Measurements from ENCODE around the gene NUTM1.
"Not testable (repeated sequence)": the region's sequence is repeated elsewhere in the genome, so short reads cannot be mapped to it uniquely, and the experiment has no call there.

The NUTM1 gene

GRCh38 chr15:34336991-34337556 is 6.0 kb upstream of the NUTM1 start:
- peak; percentile 14 to 16 for DNase-seq

- DNase-seq: peak; percentile 89 to 90
Observed at GRCh38 chr15:34337557-34338306, 5.4 kb upstream of the NUTM1 start, which contains the start of gene SLC12A6. SLC12A6 (minus strand) TSS chr15:34337781; CDS start chr15:34336680, 1,101 bp downstream.

- no peak for DNase-seq
Observed at GRCh38 chr15:34338347-34338746, 4.8 kb upstream of the NUTM1 start.

- DNase-seq: no peak
Observed at GRCh38 chr15:34339946-34340345, 3.2 kb upstream of the NUTM1 start.

GRCh38 chr15:34341381-34342212 is 1.5 kb upstream of the NUTM1 start:
- DNase-seq: no peak

- DNase-seq: not testable (repeated sequence)
Observed at GRCh38 chr15:34342213-34342736, 840 bp upstream of the NUTM1 start.

- DNase-seq: no peak
Observed at GRCh38 chr15:34347951-34348638, 5.0 kb downstream of the NUTM1 start.

- no peak for DNase-seq
Observed at GRCh38 chr15:34348735-34349300, 5.7 kb downstream of the NUTM1 start.

- DNase-seq: no peak
Observed at GRCh38 chr15:34349769-34350168, 6.7 kb downstream of the NUTM1 start.

GRCh38 chr15:34352996-34353395 is 9.9 kb downstream of the NUTM1 start:
- DNase-seq: not testable (repeated sequence)

- no peak for DNase-seq
Observed at GRCh38 chr15:34353627-34354026, 10.5 kb downstream of the NUTM1 start.

GRCh38 chr15:34354286-34354685 is 11.2 kb downstream of the NUTM1 start:
- no peak for DNase-seq

GRCh38 chr15:34355241-34355640 is 12.1 kb downstream of the NUTM1 start:
- no peak for DNase-seq

GRCh38 chr15:34357653-34358052 is 14.5 kb downstream of the NUTM1 start:
- no peak for DNase-seq

- DNase-seq: no peak
Observed at GRCh38 chr15:34358367-34358766, 15.3 kb downstream of the NUTM1 start.

- DNase-seq: no peak
Observed at GRCh38 chr15:34358948-34359347, 15.8 kb downstream of the NUTM1 start.

- DNase-seq: no peak
Observed at GRCh38 chr15:34359416-34359815, 16.3 kb downstream of the NUTM1 start.

GRCh38 chr15:34360298-34360697 is 17.2 kb downstream of the NUTM1 start:
- DNase-seq: no peak

- no peak for DNase-seq
Observed at GRCh38 chr15:34361278-34361677, 18.2 kb downstream of the NUTM1 start.

- DNase-seq: no peak
Observed at GRCh38 chr15:34362047-34362773, 19.1 kb downstream of the NUTM1 start.

- DNase-seq: no peak
Observed at GRCh38 chr15:34364041-34364440, 20.9 kb downstream of the NUTM1 start.

Measured in stimulated activated CD4-positive, alpha-beta T cell treated with anti-CD3 and anti-CD28 coated beads, Interleukin-4, amount 100 ng/mL, for 4 hours (primary cell).